Non-pigmented ciliary epithelial cell (primary cell): Measurements from ENCODE around the gene ATOH7.
"Not testable (repeated sequence)": the region's sequence is repeated elsewhere in the genome, so short reads cannot be mapped to it uniquely, and the experiment has no call there.

ENCODE experiments used
- DNase-seq: peaks from one replicate; pipeline ENCODE4 v3.0.0-alpha.2; 2010; ENCODE audit warnings: low read depth

The ATOH7 gene

GRCh38 chr10:68235581-68235980 lies 3.7 kb upstream of the ATOH7 start:
- no peak for DNase-seq

- no peak for DNase-seq
Measured at GRCh38 chr10:68235111-68235510, 3.2 kb upstream of the ATOH7 start.

GRCh38 chr10:68233046-68233445 lies 1.1 kb upstream of the ATOH7 start:
- no peak for DNase-seq

- DNase-seq, result no peak
Measured at GRCh38 chr10:68231106-68231816, 652 bp downstream of the ATOH7 start.

- no peak for DNase-seq
Measured at GRCh38 chr10:68230268-68230667, 1.6 kb downstream of the ATOH7 start.

GRCh38 chr10:68224810-68225209 lies 7.1 kb downstream of the ATOH7 start:
- DNase-seq, result no peak

GRCh38 chr10:68223535-68224165 lies 8.3 kb downstream of the ATOH7 start:
- DNase-seq, result no peak

- no peak for DNase-seq
Measured at GRCh38 chr10:68222391-68222790, 9.5 kb downstream of the ATOH7 start.

- no peak for DNase-seq
Measured at GRCh38 chr10:68221196-68221595, 10.7 kb downstream of the ATOH7 start.

GRCh38 chr10:68218786-68219185 lies 13.1 kb downstream of the ATOH7 start:
- DNase-seq, result no peak

- DNase-seq, result no peak
Measured at GRCh38 chr10:68212721-68213352, 19.1 kb downstream of the ATOH7 start.

- no peak for DNase-seq
Measured at GRCh38 chr10:68211669-68212068, 20.2 kb downstream of the ATOH7 start.

GRCh38 chr10:68208424-68209042 lies 23.4 kb downstream of the ATOH7 start:
- no peak for DNase-seq

GRCh38 chr10:68202960-68203353 lies 29.0 kb downstream of the ATOH7 start:
- no peak for DNase-seq

GRCh38 chr10:68196701-68197100 lies 35.2 kb downstream of the ATOH7 start:
- DNase-seq, result no peak

- not testable (repeated sequence) for DNase-seq
Measured at GRCh38 chr10:68195776-68196175, 36.1 kb downstream of the ATOH7 start.

GRCh38 chr10:68194290-68194689 lies 37.6 kb downstream of the ATOH7 start:
- DNase-seq, result no peak

GRCh38 chr10:68192113-68192512 lies 39.8 kb downstream of the ATOH7 start:
- no peak for DNase-seq

GRCh38 chr10:68188835-68189234 lies 43.1 kb downstream of the ATOH7 start:
- no peak for DNase-seq

- no peak for DNase-seq
Measured at GRCh38 chr10:68185085-68185484, 46.8 kb downstream of the ATOH7 start.

- DNase-seq, result no peak
Measured at GRCh38 chr10:68184546-68184945, 47.4 kb downstream of the ATOH7 start.
